ENCODE results near the gene USP49.
A peak's percentile ranks its signal among the peaks of the same experiment; 100 is the strongest.

The USP49 gene

GRCh38 chr6:41887331-41887751 is 7.8 kb downstream of the USP49 start:
- no peak overlapping the region for H2BK15ac ChIP-seq (ENCODE audit: low read length)
- H2BK12ac ChIP-seq (ENCODE audit: low read length), result no peak overlapping the region
- no peaks in the 10 kb centered on the region for H3K79me1 ChIP-seq (ENCODE audit: low read depth, low read length)
- no peak overlapping the region for H3K14ac ChIP-seq (ENCODE audit: low read length)
- no CpG with 5 or more reads among the region's 4 CpGs for WGBS, 2 donors (ENCODE audit: extremely low coverage in 2 of 2, insufficient read length in 2 of 2, insufficient replicate concordance in 1 of 2)
- no peak overlapping the region for H3K18ac ChIP-seq (ENCODE audit: low read length)
- DNase-seq (ENCODE audit: low spot score), result peak; percentile 48
- H4K91ac ChIP-seq (ENCODE audit: low read depth, low read length, poor library complexity), result no peak overlapping the region
- peak overlapping the region; percentile 32 for H3K4me2 ChIP-seq (ENCODE audit: insufficient read depth, low read length, poor library complexity, severe bottlenecking)
- H4K8ac ChIP-seq (ENCODE audit: low read depth, low read length), result no peak overlapping the region
- peaks cover 4 to 37% of the 10 kb centered on the region in 2 donors for H3K36me3 ChIP-seq (replicated peaks in 1 of 2; ENCODE audit: control insufficient read depth in 2 of 2, insufficient read depth in 2 of 2, low read length in 2 of 2)
- H3K4ac ChIP-seq (ENCODE audit: low read length), result no peak overlapping the region
- H3K9ac ChIP-seq (ENCODE audit: low read depth, low read length, poor library complexity), result no peak overlapping the region
- H2AK5ac ChIP-seq (ENCODE audit: low read depth, low read length), result no peak overlapping the region
- H2AFZ ChIP-seq (ENCODE audit: low read length), result no peak overlapping the region
- H3K23ac ChIP-seq (ENCODE audit: low read depth, low read length, poor library complexity), result no peak overlapping the region
- no peaks in the 10 kb centered on the region for H3K9me3 ChIP-seq (replicated peaks in 1 of 2; ENCODE audit: control insufficient read depth in 2 of 2, insufficient read depth in 1 of 2, low read depth in 1 of 2, low read length in 2 of 2)
- no peak overlapping the region for H2BK120ac ChIP-seq (ENCODE audit: low read depth, low read length)
- peaks cover 4 to 14% of the 10 kb centered on the region in 2 donors for H3K4me1 ChIP-seq (ENCODE audit: control insufficient read depth in 2 of 2, insufficient read depth in 1 of 2, low read depth in 1 of 2, low read length in 2 of 2)
- H3K27me3 ChIP-seq (ENCODE audit: control insufficient read depth in 3 of 3, insufficient read depth in 3 of 3, low read depth in 1 of 3, low read length in 3 of 3), result no peaks in the 10 kb centered on the region
- H3K4me3 ChIP-seq (ENCODE audit: low read length in 2 of 2), result no peak overlapping the region
- peak overlapping the region; percentile 44 for H3K27ac ChIP-seq (replicated peaks; ENCODE audit: low read length)
- H2BK5ac ChIP-seq (ENCODE audit: low read length), result no peak overlapping the region

- H3K14ac ChIP-seq (ENCODE audit: low read length), result no peak overlapping the region
- no peak overlapping the region for H3K23ac ChIP-seq (ENCODE audit: low read depth, low read length, poor library complexity)
- peaks cover 4 to 8% of the 10 kb centered on the region in 2 donors for H3K4me1 ChIP-seq (ENCODE audit: control insufficient read depth in 2 of 2, insufficient read depth in 1 of 2, low read depth in 1 of 2, low read length in 2 of 2)
- no peak overlapping the region for H3K4me3 ChIP-seq (ENCODE audit: low read length in 2 of 2)
- no peaks in the 10 kb centered on the region for H3K27me3 ChIP-seq (ENCODE audit: control insufficient read depth in 3 of 3, insufficient read depth in 3 of 3, low read depth in 1 of 3, low read length in 3 of 3)
- H2AK5ac ChIP-seq (ENCODE audit: low read depth, low read length), result no peak overlapping the region
- no peak overlapping the region for H3K9ac ChIP-seq (ENCODE audit: low read depth, low read length, poor library complexity)
- no peak overlapping the region for H2BK120ac ChIP-seq (ENCODE audit: low read depth, low read length)
- no CpG with 5 or more reads among the region's 1 CpG for WGBS, 2 donors (ENCODE audit: extremely low coverage in 2 of 2, insufficient read length in 2 of 2, insufficient replicate concordance in 1 of 2)
- peaks cover 4 to 31% of the 10 kb centered on the region in 2 donors for H3K36me3 ChIP-seq (replicated peaks in 1 of 2; ENCODE audit: control insufficient read depth in 2 of 2, insufficient read depth in 2 of 2, low read length in 2 of 2)
- H3K18ac ChIP-seq (ENCODE audit: low read length), result no peak overlapping the region
- H2BK12ac ChIP-seq (ENCODE audit: low read length), result no peak overlapping the region
- no peak for DNase-seq (ENCODE audit: low spot score)
- no peaks in the 10 kb centered on the region for H3K9me3 ChIP-seq (replicated peaks in 1 of 2; ENCODE audit: control insufficient read depth in 2 of 2, insufficient read depth in 1 of 2, low read depth in 1 of 2, low read length in 2 of 2)
- no peak overlapping the region for H3K27ac ChIP-seq (replicated peaks; ENCODE audit: low read length)
- no peak overlapping the region for H4K91ac ChIP-seq (ENCODE audit: low read depth, low read length, poor library complexity)
- no peak overlapping the region for H2BK15ac ChIP-seq (ENCODE audit: low read length)
- H3K79me1 ChIP-seq (ENCODE audit: low read depth, low read length), result no peaks in the 10 kb centered on the region
- no peak overlapping the region for H2BK5ac ChIP-seq (ENCODE audit: low read length)
- no peak overlapping the region for H2AFZ ChIP-seq (ENCODE audit: low read length)
- no peak overlapping the region for H3K4me2 ChIP-seq (ENCODE audit: insufficient read depth, low read length, poor library complexity, severe bottlenecking)
- no peak overlapping the region for H3K4ac ChIP-seq (ENCODE audit: low read length)
- no peak overlapping the region for H4K8ac ChIP-seq (ENCODE audit: low read depth, low read length)
Observed at GRCh38 chr6:41885930-41886329, 9.2 kb downstream of the USP49 start.

- Histone ChIP-seq H2AFZ (ENCODE audit: low read length) (no peak overlapping the region), H2BK12ac (ENCODE audit: low read length) (no peak overlapping the region), H3K27ac (replicated peaks; ENCODE audit: low read length) (no peak overlapping the region), H2BK120ac (ENCODE audit: low read depth, low read length) (no peak overlapping the region), H2BK5ac (ENCODE audit: low read length) (no peak overlapping the region), H3K9ac (ENCODE audit: low read depth, low read length, poor library complexity) (no peak overlapping the region), H3K4me3 (ENCODE audit: low read length in 2 of 2) (no peak overlapping the region), H3K4me2 (ENCODE audit: insufficient read depth, low read length, poor library complexity, severe bottlenecking) (no peak overlapping the region), H3K23ac (ENCODE audit: low read depth, low read length, poor library complexity) (no peak overlapping the region), H3K4ac (ENCODE audit: low read length) (no peak overlapping the region), H4K91ac (ENCODE audit: low read depth, low read length, poor library complexity) (no peak overlapping the region), H2BK15ac (ENCODE audit: low read length) (no peak overlapping the region), H2AK5ac (ENCODE audit: low read depth, low read length) (no peak overlapping the region), H3K79me1 (ENCODE audit: low read depth, low read length) (no peaks in the 10 kb centered on the region), H4K8ac (ENCODE audit: low read depth, low read length) (no peak overlapping the region), H3K27me3 (ENCODE audit: control insufficient read depth in 3 of 3, insufficient read depth in 3 of 3, low read depth in 1 of 3, low read length in 3 of 3) (no peaks in the 10 kb centered on the region), H3K36me3 (replicated peaks in 1 of 2; ENCODE audit: control insufficient read depth in 2 of 2, insufficient read depth in 2 of 2, low read length in 2 of 2) (peaks cover 4 to 21% of the 10 kb centered on the region in 2 donors), H3K18ac (ENCODE audit: low read length) (no peak overlapping the region), H3K9me3 (replicated peaks in 1 of 2; ENCODE audit: control insufficient read depth in 2 of 2, insufficient read depth in 1 of 2, low read depth in 1 of 2, low read length in 2 of 2) (no peaks in the 10 kb centered on the region), H3K4me1 (ENCODE audit: control insufficient read depth in 2 of 2, insufficient read depth in 1 of 2, low read depth in 1 of 2, low read length in 2 of 2) (peaks cover 4 to 8% of the 10 kb centered on the region in 2 donors), H3K14ac (ENCODE audit: low read length) (no peak overlapping the region)
- DNase-seq (ENCODE audit: low spot score), result no peak
- no CpG with 5 or more reads among the region's 5 CpGs for WGBS, 2 donors (ENCODE audit: extremely low coverage in 2 of 2, insufficient read length in 2 of 2, insufficient replicate concordance in 1 of 2)
Observed at GRCh38 chr6:41884957-41885356, 10.2 kb downstream of the USP49 start.

GRCh38 chr6:41881506-41881905 is 13.7 kb downstream of the USP49 start:
- Histone ChIP-seq H3K14ac (ENCODE audit: low read length) (no peak overlapping the region), H3K27ac (replicated peaks; ENCODE audit: low read length) (no peak overlapping the region), H2BK5ac (ENCODE audit: low read length) (no peak overlapping the region), H3K79me1 (ENCODE audit: low read depth, low read length) (no peaks in the 10 kb centered on the region), H3K27me3 (ENCODE audit: control insufficient read depth in 3 of 3, insufficient read depth in 3 of 3, low read depth in 1 of 3, low read length in 3 of 3) (no peaks in the 10 kb centered on the region), H3K9ac (ENCODE audit: low read depth, low read length, poor library complexity) (no peak overlapping the region), H3K4me3 (ENCODE audit: low read length in 2 of 2) (no peak overlapping the region), H4K8ac (ENCODE audit: low read depth, low read length) (no peak overlapping the region), H3K4ac (ENCODE audit: low read length) (no peak overlapping the region), H2BK15ac (ENCODE audit: low read length) (no peak overlapping the region), H2AK5ac (ENCODE audit: low read depth, low read length) (no peak overlapping the region), H4K91ac (ENCODE audit: low read depth, low read length, poor library complexity) (no peak overlapping the region), H2BK12ac (ENCODE audit: low read length) (no peak overlapping the region), H3K18ac (ENCODE audit: low read length) (no peak overlapping the region), H2AFZ (ENCODE audit: low read length) (no peak overlapping the region), H2BK120ac (ENCODE audit: low read depth, low read length) (no peak overlapping the region), H3K23ac (ENCODE audit: low read depth, low read length, poor library complexity) (no peak overlapping the region), H3K9me3 (replicated peaks in 1 of 2; ENCODE audit: control insufficient read depth in 2 of 2, insufficient read depth in 1 of 2, low read depth in 1 of 2, low read length in 2 of 2) (no peaks in the 10 kb centered on the region), H3K36me3 (replicated peaks in 1 of 2; ENCODE audit: control insufficient read depth in 2 of 2, insufficient read depth in 2 of 2, low read length in 2 of 2) (peaks cover 3 to 18% of the 10 kb centered on the region in 2 donors), H3K4me2 (ENCODE audit: insufficient read depth, low read length, poor library complexity, severe bottlenecking) (no peak overlapping the region), H3K4me1 (ENCODE audit: control insufficient read depth in 2 of 2, insufficient read depth in 1 of 2, low read depth in 1 of 2, low read length in 2 of 2) (peaks cover 0 to 4% of the 10 kb centered on the region in 2 donors)
- no peak for DNase-seq (ENCODE audit: low spot score)
- no CpG with 5 or more reads among the region's 1 CpG for WGBS, 2 donors (ENCODE audit: extremely low coverage in 2 of 2, insufficient read length in 2 of 2, insufficient replicate concordance in 1 of 2)

Data from neuronal stem cell (in vitro differentiated cells).